Thoracic aorta (tissue), 2 donors: ENCODE results near the gene GADD45G. TPM values are rescaled to one million over a fixed set of nuclear protein-coding genes. Genes with fewer than 3 reads are reported as not detected.

Experiments used
- ATAC-seq: fragments of 150-250 bp; one replicate; pipeline ENCODE4 v1.8.0; 2017; ENCODE audit warnings: low read depth; ENCODE audit not compliant: insufficient number of reproducible peaks, low FRiP score
- DNase-seq: peaks from one replicate; pipeline ENCODE4 v3.0.0-alpha.2; 2020; ENCODE audit warnings: low spot score
- H3K27ac ChIP-seq, 2 donors: fragments of 200-600 bp; sonication (generic); 1 replicate in 1 of 2; 2 replicates in 1 of 2; pipeline ENCODE4 v1.5.1; 2016; ENCODE audit warnings: mild to moderate bottlenecking in 2 of 2, moderate library complexity in 2 of 2
- H3K27me3 ChIP-seq: fragments of 200-600 bp; sonication (generic); replicated peaks from 2 replicates; pipeline ENCODE4 v1.6.0; 2016; ENCODE audit warnings: mild to moderate bottlenecking; ENCODE audit not compliant: insufficient read depth
- H3K36me3 ChIP-seq: fragments of 200-600 bp; sonication (generic); one replicate; pipeline ENCODE4 v1.5.1; 2016
- H3K4me1 ChIP-seq, 2 donors: fragments of 200-600 bp; sonication (generic); 1 replicate in 1 of 2; 2 replicates in 1 of 2; pipeline versions ENCODE4 v1.5.1 to v1.6.0; 2016; ENCODE audit warnings: low read depth in 2 of 2, mild to moderate bottlenecking in 1 of 2; ENCODE audit not compliant: control insufficient read depth in 1 of 2
- H3K4me3 ChIP-seq: fragments of 200-600 bp; sonication (generic); 2 replicates; pipeline ENCODE4 v1.5.1; 2016; ENCODE audit warnings: mild to moderate bottlenecking
- H3K9me3 ChIP-seq: fragments of 200-600 bp; sonication (generic); 2 replicates; pipeline ENCODE4 v1.5.1; 2016
- total RNA-seq, 2 donors: library from RNA; depleted of rRNA; stranded (reverse); fragments of >200 nt; gene quantifications; one replicate each; pipeline versions ENCODE4 v1.1.0 to v1.2.3, GENCODE V29; 2016
- TF ChIP-seq, protein P1 (sequence below): fragments of 200-600 bp; sonication (generic); IDR thresholded peaks from one replicate; pipeline ENCODE4 v1.5.1; 2019; ENCODE audit warnings: antibody characterized with exemption

Gene GADD45G
- total RNA-seq, 2 donors from 2014 or later: 5.8 to 19.3 TPM

DNA sequence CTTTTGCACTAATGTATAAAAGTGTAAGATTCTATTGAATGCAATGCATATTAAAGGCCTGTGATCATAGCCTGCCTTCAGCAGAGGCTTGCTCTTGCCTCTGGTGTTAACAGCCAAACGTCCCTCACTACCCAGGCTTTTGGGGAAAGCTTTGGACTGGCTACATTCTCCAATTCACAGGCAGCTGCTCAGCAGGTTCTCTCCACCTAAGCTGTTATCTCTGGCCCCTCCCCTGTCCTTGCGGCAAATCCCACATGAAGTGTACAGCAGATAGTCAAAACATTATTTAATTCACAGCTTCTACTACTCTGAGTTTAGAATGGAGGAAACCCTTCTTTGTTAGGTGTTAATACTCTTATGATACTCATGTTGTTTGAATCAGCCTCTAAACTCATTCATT is 45.9 kb upstream of the GADD45G start:
- no peak for ATAC-seq
- Histone ChIP-seq H3K9me3 (no peaks in the 10 kb centered on the region), H3K4me3 (no peak overlapping the region), H3K27me3 (no peaks in the 10 kb centered on the region), H3K36me3 (no peaks in the 10 kb centered on the region), H3K4me1 (peaks cover 8 to 14% of the 10 kb centered on the region in 2 donors), H3K27ac (no peak overlapping the region)
- TF ChIP-seq, protein P1, sequence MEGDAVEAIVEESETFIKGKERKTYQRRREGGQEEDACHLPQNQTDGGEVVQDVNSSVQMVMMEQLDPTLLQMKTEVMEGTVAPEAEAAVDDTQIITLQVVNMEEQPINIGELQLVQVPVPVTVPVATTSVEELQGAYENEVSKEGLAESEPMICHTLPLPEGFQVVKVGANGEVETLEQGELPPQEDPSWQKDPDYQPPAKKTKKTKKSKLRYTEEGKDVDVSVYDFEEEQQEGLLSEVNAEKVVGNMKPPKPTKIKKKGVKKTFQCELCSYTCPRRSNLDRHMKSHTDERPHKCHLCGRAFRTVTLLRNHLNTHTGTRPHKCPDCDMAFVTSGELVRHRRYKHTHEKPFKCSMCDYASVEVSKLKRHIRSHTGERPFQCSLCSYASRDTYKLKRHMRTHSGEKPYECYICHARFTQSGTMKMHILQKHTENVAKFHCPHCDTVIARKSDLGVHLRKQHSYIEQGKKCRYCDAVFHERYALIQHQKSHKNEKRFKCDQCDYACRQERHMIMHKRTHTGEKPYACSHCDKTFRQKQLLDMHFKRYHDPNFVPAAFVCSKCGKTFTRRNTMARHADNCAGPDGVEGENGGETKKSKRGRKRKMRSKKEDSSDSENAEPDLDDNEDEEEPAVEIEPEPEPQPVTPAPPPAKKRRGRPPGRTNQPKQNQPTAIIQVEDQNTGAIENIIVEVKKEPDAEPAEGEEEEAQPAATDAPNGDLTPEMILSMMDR: no peak
- no peak for DNase-seq

DNA sequence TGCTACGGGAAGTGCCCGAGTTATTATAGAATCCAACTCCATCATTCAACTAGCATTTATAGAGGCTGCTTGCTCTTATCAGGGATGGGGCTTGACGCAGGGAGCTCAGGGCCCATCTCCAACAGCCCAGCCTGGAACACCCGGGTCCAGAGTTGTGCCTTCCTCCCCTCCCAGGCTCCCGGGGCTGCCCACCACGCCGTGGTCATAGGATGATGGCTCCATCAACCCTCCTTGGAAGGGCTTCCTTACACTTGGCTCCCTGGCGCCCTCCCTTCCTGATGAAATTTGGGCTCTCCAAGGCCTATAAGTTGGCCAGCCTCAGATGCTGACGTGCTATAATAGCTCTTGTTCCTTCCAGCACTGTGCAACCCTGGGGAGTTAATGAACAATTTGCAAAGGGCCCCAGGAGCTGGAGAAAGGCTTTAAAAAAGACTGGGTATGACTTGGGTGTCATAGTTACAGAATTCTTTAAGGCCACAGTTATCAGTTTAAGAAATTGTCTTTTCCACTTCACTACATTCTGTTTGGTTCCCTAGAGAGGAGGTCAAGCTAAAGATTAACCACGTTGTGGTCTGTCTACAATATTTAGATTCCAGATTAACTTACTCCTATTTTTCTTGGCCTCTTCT is 42.5 kb upstream of the GADD45G start:
- no peaks in the 10 kb centered on the region for H3K27me3 ChIP-seq
- no peak overlapping the region for H3K4me3 ChIP-seq
- no peak overlapping the region for H3K27ac ChIP-seq
- no peak for DNase-seq
- H3K4me1 ChIP-seq: no peaks in the 10 kb centered on the region
- H3K36me3 ChIP-seq: no peaks in the 10 kb centered on the region
- TF ChIP-seq, protein P1: no peak
- ATAC-seq: no peak
- no peaks in the 10 kb centered on the region for H3K9me3 ChIP-seq

DNA sequence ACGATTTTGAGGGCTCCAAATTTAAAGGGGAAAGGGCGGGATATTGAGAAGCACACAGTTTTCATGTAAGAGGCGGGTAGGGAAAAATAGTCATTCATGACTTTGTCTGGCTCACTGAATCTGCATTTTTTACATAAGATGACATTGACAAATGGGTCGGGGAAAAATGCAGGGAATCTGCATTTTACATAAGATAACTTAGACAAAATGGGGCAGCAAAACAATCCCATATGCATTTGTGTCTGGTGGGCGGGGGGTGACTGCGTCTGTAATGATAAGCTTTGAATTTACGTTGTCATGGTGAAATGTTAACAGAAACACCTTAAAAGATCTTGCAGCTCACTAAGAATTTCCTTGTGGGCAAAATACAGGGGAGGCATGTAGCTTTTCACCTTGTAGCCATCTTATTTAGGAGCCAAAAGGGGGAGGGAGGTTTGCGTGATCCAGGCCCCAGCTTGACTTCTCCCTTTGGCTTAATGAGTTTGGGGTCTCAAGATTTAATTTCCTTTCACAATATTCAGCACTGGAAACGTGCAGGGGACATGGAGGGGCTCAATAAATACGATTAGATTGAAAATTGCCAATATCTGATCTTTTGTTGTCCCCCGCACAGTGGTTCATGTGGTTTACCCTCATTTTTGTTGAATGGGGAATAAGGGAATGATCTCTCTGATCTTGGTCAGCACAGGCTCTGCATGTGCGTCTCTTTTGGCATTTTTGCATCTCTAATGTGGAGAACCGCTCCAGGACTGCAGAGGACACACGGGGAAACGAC is 41.1 kb upstream of the GADD45G start:
- Histone ChIP-seq H3K9me3 (no peaks in the 10 kb centered on the region), H3K27ac (no peak overlapping the region), H3K4me3 (no peak overlapping the region), H3K36me3 (no peaks in the 10 kb centered on the region), H3K4me1 (no peaks in the 10 kb centered on the region), H3K27me3 (no peaks in the 10 kb centered on the region)
- no peak for DNase-seq
- TF ChIP-seq, protein P1: no peak
- ATAC-seq: no peak

DNA sequence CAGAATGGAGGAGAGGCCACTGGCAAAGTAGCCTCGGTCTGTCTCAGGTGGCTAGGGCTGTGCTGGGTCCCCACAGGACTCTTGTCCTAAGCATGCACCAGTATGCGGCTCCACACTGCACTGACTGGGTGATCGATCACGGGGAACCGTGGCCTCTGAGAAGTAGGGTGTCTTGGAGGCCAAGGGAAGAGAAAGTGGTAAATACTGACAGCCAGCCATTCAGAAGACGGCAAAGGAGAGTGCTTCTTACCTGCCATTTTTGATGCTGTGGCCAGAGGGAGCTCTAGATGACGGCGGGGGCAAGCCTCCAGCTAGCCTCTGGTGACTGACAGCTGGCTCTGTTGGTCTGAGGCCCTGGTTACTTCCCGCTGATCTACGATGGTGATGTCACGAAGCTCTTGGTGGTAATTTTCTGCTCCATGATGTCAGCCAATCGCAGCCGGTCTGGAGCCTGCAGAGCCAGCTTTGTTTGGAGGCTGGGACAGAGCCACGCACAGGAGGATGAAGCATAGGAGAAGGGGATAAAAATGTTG is 40.4 kb upstream of the GADD45G start:
- Histone ChIP-seq H3K27ac (no peak overlapping the region), H3K4me3 (no peak overlapping the region), H3K36me3 (no peaks in the 10 kb centered on the region), H3K4me1 (no peaks in the 10 kb centered on the region), H3K9me3 (no peaks in the 10 kb centered on the region), H3K27me3 (no peaks in the 10 kb centered on the region)
- TF ChIP-seq, protein P1: no peak
- ATAC-seq (no peak), DNase-seq (no peak)

DNA sequence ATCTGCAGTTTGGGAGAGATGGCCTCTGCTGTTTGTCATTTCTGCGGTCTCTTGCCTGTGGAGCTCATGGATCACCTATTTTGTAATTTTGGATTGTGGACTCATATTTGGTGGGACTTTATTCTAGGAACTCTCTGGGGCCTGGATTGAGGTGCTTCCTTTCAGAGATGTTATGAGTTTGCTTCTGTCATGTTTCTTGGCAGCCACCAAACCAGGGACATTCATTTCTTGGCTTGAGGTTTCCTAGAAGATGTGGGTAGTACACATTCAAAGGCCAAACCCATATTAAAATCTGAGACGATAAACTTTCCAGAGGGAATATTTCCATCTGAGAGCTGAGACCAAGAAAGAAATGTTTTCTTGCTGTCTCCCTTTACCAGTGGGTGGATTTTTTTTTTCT is 37.2 kb upstream of the GADD45G start:
- H3K4me3 ChIP-seq: no peak overlapping the region
- H3K36me3 ChIP-seq: no peaks in the 10 kb centered on the region
- H3K4me1 ChIP-seq: no peaks in the 10 kb centered on the region
- H3K9me3 ChIP-seq: no peaks in the 10 kb centered on the region
- ATAC-seq (no peak), DNase-seq (no peak)
- H3K27me3 ChIP-seq: no peaks in the 10 kb centered on the region
- TF ChIP-seq, protein P1: no peak
- no peak overlapping the region for H3K27ac ChIP-seq
